Osteoblast (primary cell): Measurements from ENCODE around the gene SCG2. TPM values are rescaled to one million over a fixed set of nuclear protein-coding genes. Genes with fewer than 3 reads are reported as not detected.

ENCODE experiments used
- DNase-seq: peaks from one replicate; pipeline ENCODE4 v3.0.0; 2011; ENCODE audit warnings: low spot score, mixed read lengths; ENCODE audit not compliant: insufficient read length; ENCODE audit errors: missing footprints
- H2AFZ ChIP-seq: 2 replicates; pipeline ENCODE4 v1.6.0; 2011; ENCODE audit warnings: mild to moderate bottlenecking, low read length
- H3K27ac ChIP-seq: 2 replicates; pipeline ENCODE4 v1.5.1; 2011; ENCODE audit warnings: mild to moderate bottlenecking, low read depth, low read length, moderate library complexity
- H3K27me3 ChIP-seq: 2 replicates; pipeline ENCODE4 v1.6.0; 2012; ENCODE audit warnings: mild to moderate bottlenecking, control low read depth, inconsistent platforms, low read length, moderate library complexity; ENCODE audit not compliant: insufficient read depth
- H3K36me3 ChIP-seq: 2 replicates; pipeline ENCODE4 v1.5.1; 2011; ENCODE audit warnings: mild to moderate bottlenecking, low read length, control low read depth, moderate library complexity; ENCODE audit not compliant: insufficient read depth
- H3K4me1 ChIP-seq: 2 replicates; pipeline ENCODE4 v1.5.1; 2011; ENCODE audit warnings: mild to moderate bottlenecking, low read length, control low read depth, moderate library complexity; ENCODE audit not compliant: insufficient read depth
- H3K4me2 ChIP-seq: 2 replicates; pipeline ENCODE4 v1.6.0; 2011; ENCODE audit warnings: mild to moderate bottlenecking, low read length; ENCODE audit not compliant: insufficient read depth
- H3K4me3 ChIP-seq: fragments of 200-600 bp; sonication (generic); 3 replicates; pipeline ENCODE4 v1.5.1; 2012; ENCODE audit warnings: mild to moderate bottlenecking, low read length, inconsistent platforms; ENCODE audit not compliant: insufficient read depth
- H3K79me2 ChIP-seq: 2 replicates; pipeline ENCODE4 v1.6.0; 2012; ENCODE audit warnings: mild to moderate bottlenecking, low read length, control low read depth, inconsistent platforms; ENCODE audit not compliant: insufficient read depth
- H3K9me3 ChIP-seq: 2 replicates; pipeline ENCODE4 v1.5.1; 2011; ENCODE audit warnings: low read depth, low read length, control low read depth
- H4K20me1 ChIP-seq: 2 replicates; pipeline ENCODE4 v1.6.0; 2012; ENCODE audit warnings: mild to moderate bottlenecking, low read length, control low read depth; ENCODE audit not compliant: insufficient read depth
- total RNA-seq: library from RNA; depleted of rRNA; stranded (reverse); fragments of >200 nt; gene quantifications from 2 replicates; pipeline ENCODE4 v1.2.3, GENCODE V29; 2012
- TF ChIP-seq, protein P1 (sequence below): IDR thresholded peaks from 2 replicates; pipeline ENCODE4 v1.5.1; 2011; ENCODE audit warnings: mild to moderate bottlenecking, low read depth, low read length, moderate library complexity; ENCODE audit errors: extremely low read depth

Gene SCG2
- total RNA-seq, 1 donor, result 2.2 TPM

DNA sequence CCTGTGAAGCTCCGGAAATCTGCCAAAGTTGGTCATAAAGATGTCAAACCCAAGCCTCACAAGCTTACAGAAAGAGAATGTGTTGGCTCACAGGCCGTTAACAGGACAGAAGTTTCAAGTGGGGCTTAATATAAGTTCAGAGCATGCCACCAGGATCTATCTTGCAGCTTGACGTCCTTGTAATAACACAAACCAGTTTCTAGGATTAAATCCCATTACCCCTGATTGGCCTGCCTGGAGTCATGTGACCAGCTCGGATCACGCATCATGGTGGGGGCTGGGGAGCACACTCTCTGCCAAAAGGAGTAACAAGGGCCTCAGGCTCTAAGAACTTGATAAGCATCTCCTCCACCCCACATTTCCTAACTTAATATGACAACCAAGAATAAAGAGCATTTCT lies 38.9 kb upstream of the SCG2 start:
- H3K4me1 ChIP-seq, result no peaks in the 10 kb centered on the region
- H3K4me3 ChIP-seq, result no peak overlapping the region
- no peaks in the 10 kb centered on the region for H3K27me3 ChIP-seq
- H3K27ac ChIP-seq, result no peak overlapping the region
- DNase-seq, result no peak
- no peak overlapping the region for H3K4me2 ChIP-seq
- TF ChIP-seq, protein P1, sequence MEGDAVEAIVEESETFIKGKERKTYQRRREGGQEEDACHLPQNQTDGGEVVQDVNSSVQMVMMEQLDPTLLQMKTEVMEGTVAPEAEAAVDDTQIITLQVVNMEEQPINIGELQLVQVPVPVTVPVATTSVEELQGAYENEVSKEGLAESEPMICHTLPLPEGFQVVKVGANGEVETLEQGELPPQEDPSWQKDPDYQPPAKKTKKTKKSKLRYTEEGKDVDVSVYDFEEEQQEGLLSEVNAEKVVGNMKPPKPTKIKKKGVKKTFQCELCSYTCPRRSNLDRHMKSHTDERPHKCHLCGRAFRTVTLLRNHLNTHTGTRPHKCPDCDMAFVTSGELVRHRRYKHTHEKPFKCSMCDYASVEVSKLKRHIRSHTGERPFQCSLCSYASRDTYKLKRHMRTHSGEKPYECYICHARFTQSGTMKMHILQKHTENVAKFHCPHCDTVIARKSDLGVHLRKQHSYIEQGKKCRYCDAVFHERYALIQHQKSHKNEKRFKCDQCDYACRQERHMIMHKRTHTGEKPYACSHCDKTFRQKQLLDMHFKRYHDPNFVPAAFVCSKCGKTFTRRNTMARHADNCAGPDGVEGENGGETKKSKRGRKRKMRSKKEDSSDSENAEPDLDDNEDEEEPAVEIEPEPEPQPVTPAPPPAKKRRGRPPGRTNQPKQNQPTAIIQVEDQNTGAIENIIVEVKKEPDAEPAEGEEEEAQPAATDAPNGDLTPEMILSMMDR, result no peak
- H2AFZ ChIP-seq, result peak overlapping the region; percentile 71
- H3K9me3 ChIP-seq, result no peaks in the 10 kb centered on the region
- no peaks in the 10 kb centered on the region for H3K36me3 ChIP-seq
- H4K20me1 ChIP-seq, result no peaks in the 10 kb centered on the region
- H3K79me2 ChIP-seq, result no peaks in the 10 kb centered on the region

DNA sequence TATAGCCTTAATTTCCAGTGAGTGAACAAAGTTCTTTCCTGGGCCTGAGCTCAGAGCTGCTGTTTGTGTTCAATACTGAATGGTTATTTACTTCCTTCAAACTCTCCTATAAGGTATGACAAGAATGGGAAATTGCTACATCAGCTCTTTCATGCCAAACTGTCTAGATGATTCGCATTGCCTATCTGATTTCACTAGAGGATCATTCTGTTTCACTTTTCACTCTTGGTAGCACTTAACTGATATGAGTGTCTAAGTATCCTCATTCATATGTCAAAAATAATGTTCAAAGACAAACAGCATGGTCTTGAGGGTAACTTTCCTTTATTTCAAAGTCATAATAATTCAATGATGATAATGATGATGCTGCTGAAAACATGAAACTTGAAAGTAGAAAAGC lies 32.9 kb upstream of the SCG2 start:
- Histone ChIP-seq H3K27ac (no peak overlapping the region), H4K20me1 (no peaks in the 10 kb centered on the region), H3K4me3 (no peak overlapping the region), H3K79me2 (no peaks in the 10 kb centered on the region), H3K9me3 (no peaks in the 10 kb centered on the region), H2AFZ (no peak overlapping the region), H3K4me1 (no peaks in the 10 kb centered on the region), H3K4me2 (no peak overlapping the region), H3K36me3 (no peaks in the 10 kb centered on the region), H3K27me3 (no peaks in the 10 kb centered on the region)
- no peak for DNase-seq
- TF ChIP-seq, protein P1, result no peak

DNA sequence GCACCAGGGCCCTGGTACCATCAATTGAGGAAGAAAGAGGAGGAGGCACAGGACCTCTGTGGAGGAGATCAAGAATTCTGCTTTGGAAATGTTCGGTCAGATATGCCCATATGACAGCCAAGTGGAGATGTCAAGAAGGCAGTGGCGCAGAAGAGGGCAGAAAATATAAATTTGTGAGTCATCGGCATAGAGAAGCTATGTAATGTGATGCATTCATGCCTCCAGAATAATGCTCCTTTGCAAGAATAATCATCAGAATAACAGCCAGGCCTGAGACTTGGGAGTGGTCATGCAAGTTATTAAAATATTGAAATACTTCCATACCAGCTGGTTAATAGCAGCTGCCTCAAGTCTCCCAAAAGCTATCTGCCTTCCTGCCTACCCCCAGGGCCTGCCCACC lies 32.1 kb upstream of the SCG2 start:
- H3K4me3 ChIP-seq, result no peak overlapping the region
- H4K20me1 ChIP-seq, result no peaks in the 10 kb centered on the region
- H3K4me1 ChIP-seq, result no peaks in the 10 kb centered on the region
- no peaks in the 10 kb centered on the region for H3K9me3 ChIP-seq
- H3K79me2 ChIP-seq, result no peaks in the 10 kb centered on the region
- TF ChIP-seq, protein P1, result no peak
- H3K27me3 ChIP-seq, result no peaks in the 10 kb centered on the region
- DNase-seq, result no peak
- no peak overlapping the region for H2AFZ ChIP-seq
- H3K36me3 ChIP-seq, result no peaks in the 10 kb centered on the region
- H3K27ac ChIP-seq, result no peak overlapping the region
- H3K4me2 ChIP-seq, result no peak overlapping the region

DNA sequence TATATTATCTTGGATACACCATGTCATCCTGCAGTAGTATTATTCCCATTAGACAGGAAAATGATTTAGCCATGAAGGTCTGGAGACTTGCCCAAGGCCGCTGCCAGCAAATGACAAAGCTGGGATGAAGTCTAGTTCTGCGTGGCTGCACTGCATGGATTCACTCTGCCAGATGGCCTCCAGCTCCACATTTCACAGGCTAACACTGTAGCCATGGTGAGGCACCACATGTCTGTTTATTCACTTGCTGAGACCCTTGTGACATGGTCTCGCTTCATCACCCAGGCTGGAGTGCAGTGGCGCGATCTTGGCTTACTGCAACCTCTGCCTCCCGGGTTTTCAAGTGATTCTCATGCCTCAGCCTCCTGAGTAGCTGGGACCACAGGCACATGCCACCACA lies 31.5 kb upstream of the SCG2 start:
- Histone ChIP-seq H2AFZ (no peak overlapping the region), H3K79me2 (no peaks in the 10 kb centered on the region), H3K9me3 (no peaks in the 10 kb centered on the region), H3K4me2 (no peak overlapping the region), H4K20me1 (no peaks in the 10 kb centered on the region), H3K27ac (no peak overlapping the region), H3K27me3 (no peaks in the 10 kb centered on the region), H3K36me3 (no peaks in the 10 kb centered on the region), H3K4me3 (no peak overlapping the region), H3K4me1 (no peaks in the 10 kb centered on the region)
- no peak for DNase-seq
- TF ChIP-seq, protein P1, result no peak
